Endothelial cell of umbilical vein (primary cell): ENCODE measurements around the gene SH3BP1. TPM values are rescaled to one million over a fixed set of nuclear protein-coding genes. Genes with fewer than 3 reads are reported as not detected.

Experiments
- BruUV-seq: library from RNA; stranded (reverse); fragments of 400-500 nt; replicated peaks from 2 replicates; lab custom pipeline; 2021; lab: Mats Ljungman, UMichigan
- CTCF ChIA-PET: fragments of 300-600, 350-600 bp; sonication (Branson Sonifier 250); formaldehyde crosslinking; loops from one replicate; lab custom pipeline; 2021; ENCODE audit warnings: antibody characterized with exemption, inconsistent platforms; lab: Charles Lee
- POLR2A ChIA-PET: fragments of 300-600, 350-600 bp; sonication (Branson Sonifier 250); formaldehyde crosslinking; loops from one replicate; lab custom pipeline; 2021; ENCODE audit warnings: antibody characterized with exemption, inconsistent platforms; lab: Charles Lee
- DNase-seq: peaks from one replicate; pipeline ENCODE4 v3.0.0-alpha.2; 2011; ENCODE audit warnings: low read depth, low spot score
- FAIRE-seq: peaks from 2 replicates; lab custom pipeline; 2011; peaks lifted over from hg19 to GRCh38; lab: Jason Lieb, UNC
- H2AFZ ChIP-seq: 2 replicates; pipeline ENCODE4 v1.6.0; 2012; ENCODE audit warnings: low read depth, low read length, control low read depth, inconsistent platforms
- H3K27ac ChIP-seq: 2 replicates; pipeline ENCODE4 v1.5.1; 2011; ENCODE audit warnings: low read depth, mild to moderate bottlenecking, control low read depth, low read length, moderate library complexity; ENCODE audit not compliant: insufficient read depth
- H3K27me3 ChIP-seq, 2 experiments: 2 replicates each; pipeline versions ENCODE4 v1.6.0 to v1.6.1; 2011; ENCODE audit warnings: low read length in 2 of 2, mixed read lengths in 1 of 2; ENCODE audit not compliant: control insufficient read depth in 2 of 2, insufficient read depth in 2 of 2
- H3K36me3 ChIP-seq, 2 experiments: 2 replicates in 1 of 2; 3 replicates in 1 of 2; pipeline ENCODE4 v1.5.1; 2011; ENCODE audit warnings: low read length in 2 of 2, mild to moderate bottlenecking in 1 of 2, moderate library complexity in 1 of 2; ENCODE audit not compliant: control insufficient read depth in 2 of 2, insufficient read depth in 2 of 2; ENCODE audit errors: extremely low read depth in 1 of 2
- H3K4me1 ChIP-seq: 3 replicates; pipeline ENCODE4 v1.5.1; 2011; ENCODE audit warnings: mild to moderate bottlenecking, low read length; ENCODE audit not compliant: control insufficient read depth, insufficient read depth; ENCODE audit errors: extremely low read depth
- H3K4me2 ChIP-seq: 2 replicates; pipeline ENCODE4 v1.6.1; 2011; ENCODE audit warnings: low read length, control low read depth, mixed read lengths; ENCODE audit not compliant: insufficient read depth
- H3K4me3 ChIP-seq, 3 experiments: fragments of 200-600 bp in 1 of 3; sonication (generic), shearing (Covaris generic) in 1 of 3; replicated peaks in 1 of 3; 2 replicates each; pipeline ENCODE4 v1.5.1; 2011 to 2016; ENCODE audit warnings: control low read depth in 3 of 3, low read length in 3 of 3, mild to moderate bottlenecking in 2 of 3, inconsistent platforms in 1 of 3, low read depth in 1 of 3, moderate library complexity in 1 of 3; ENCODE audit not compliant: insufficient read depth in 1 of 3
- H3K79me2 ChIP-seq: 2 replicates; pipeline ENCODE4 v1.6.0; 2012; ENCODE audit warnings: low read length, inconsistent platforms; ENCODE audit not compliant: control insufficient read depth, insufficient read depth
- H3K9ac ChIP-seq: replicated peaks from 2 replicates; pipeline ENCODE3; 2011; ENCODE audit warnings: low read length, control low read depth; ENCODE audit not compliant: insufficient read depth; ENCODE audit errors: extremely low read depth
- H3K9me1 ChIP-seq: replicated peaks from 3 replicates; pipeline ENCODE4 v1.6.0; 2011; ENCODE audit warnings: mild to moderate bottlenecking, low read length; ENCODE audit not compliant: control insufficient read depth, insufficient read depth; ENCODE audit errors: extremely low read depth
- H3K9me3 ChIP-seq: replicated peaks from 2 replicates; pipeline ENCODE4 v1.5.1; 2012; ENCODE audit warnings: low read length, inconsistent platforms; ENCODE audit not compliant: control insufficient read depth, insufficient read depth
- H4K20me1 ChIP-seq: replicated peaks from 2 replicates; pipeline ENCODE3; 2011; ENCODE audit warnings: mild to moderate bottlenecking, low read length; ENCODE audit not compliant: control insufficient read depth, insufficient read depth; ENCODE audit errors: extremely low read depth
- CTCF ChIP-seq, 2 donors: IDR thresholded peaks; 1 replicate in 1 of 2; 2 replicates in 1 of 2; pipeline ENCODE4 v1.5.1; 2011; ENCODE audit warnings: low read length in 2 of 2, mild to moderate bottlenecking in 2 of 2, moderate library complexity in 2 of 2, control low read depth in 1 of 2, inconsistent platforms in 1 of 2, low read depth in 1 of 2; ENCODE audit not compliant: insufficient read depth in 1 of 2; ENCODE audit errors: extremely low read depth in 1 of 2
- EZH2 ChIP-seq: IDR thresholded peaks from 2 replicates; pipeline ENCODE4 v1.6.1; 2012; ENCODE audit warnings: borderline replicate concordance, low read depth, mild to moderate bottlenecking, moderate library complexity, low read length, inconsistent platforms; ENCODE audit not compliant: severe bottlenecking
- FOS ChIP-seq: IDR thresholded peaks from 2 replicates; pipeline ENCODE4 v1.6.1; 2011; ENCODE audit warnings: mild to moderate bottlenecking, low read length, moderate library complexity, borderline replicate concordance; ENCODE audit not compliant: insufficient read depth
- GATA2 ChIP-seq: IDR thresholded peaks from 2 replicates; pipeline ENCODE4 v1.7.0; 2011; ENCODE audit warnings: low read depth, mild to moderate bottlenecking, moderate library complexity, mixed read lengths, low read length; ENCODE audit not compliant: insufficient read length, insufficient read depth
- JUN ChIP-seq: IDR thresholded peaks from 2 replicates; pipeline ENCODE4 v1.6.1; 2011; ENCODE audit warnings: borderline replicate concordance, low read depth; ENCODE audit not compliant: insufficient read length, insufficient read depth
- MAX ChIP-seq: IDR thresholded peaks from 2 replicates; pipeline ENCODE4 v1.6.1; 2011; ENCODE audit not compliant: insufficient read depth, insufficient read length
- MYC ChIP-seq: IDR thresholded peaks from one replicate; pipeline ENCODE4 v1.6.1; 2011; ENCODE audit warnings: mild to moderate bottlenecking, low read depth, low read length
- POLR2A ChIP-seq: IDR thresholded peaks from 2 replicates; pipeline ENCODE4 v1.6.1; 2012; ENCODE audit warnings: low read depth, mild to moderate bottlenecking, control low read depth, low read length
- POLR2AphosphoS5 ChIP-seq: IDR thresholded peaks from 2 replicates; pipeline ENCODE4 v1.6.1; 2012; ENCODE audit warnings: low read depth, mild to moderate bottlenecking, control low read depth, low read length, moderate library complexity; ENCODE audit not compliant: insufficient read depth
- dilution Hi-C: fragments of 300-500 bp; cut with MboI; formaldehyde crosslinking; loops from one replicate; pipeline ENCODE4 v1.15.0; 2019; ENCODE audit warnings: low sequenced_read_pairs; ENCODE audit not compliant: extremely low pct_ligation_motif_present
- intact Hi-C: fragments of 100-400 bp; cut with micrococcal nuclease; formaldehyde crosslinking; loops from one replicate; pipeline ENCODE4 v1.10.0; 2022
- polyA plus RNA-seq, 4 experiments: library from polyadenylated mRNA; depleted of rRNA in 3 of 4; stranded (reverse) in 3 of 4; unstranded in 1 of 4; fragments of >200 nt; gene quantifications; 2 replicates each; pipeline versions ENCODE4 v1.2.1 to v1.2.3, GENCODE V29; 2011 to 2012; ENCODE audit warnings: missing spikeins in 1 of 4
- total RNA-seq: library from RNA; stranded (reverse); gene quantifications from 2 replicates; pipeline ENCODE4 v1.2.3, GENCODE V29; 2021

The SH3BP1 gene
- total and polyA plus RNA-seq, 2 donors (not counting 3 experiments of a cell fraction or from before 2014, with no cell fraction given) = 2.3 to 4.3 TPM

- H3K4me2 ChIP-seq = peak overlapping the region; percentile 78
- no peaks in the 10 kb centered on the region for H3K9me3 ChIP-seq
- H3K4me1 ChIP-seq = peaks cover 17% of the 10 kb centered on the region
- no peaks in the 10 kb centered on the region for H4K20me1 ChIP-seq
- peaks cover 0 to 2% of the 10 kb centered on the region in 2 experiments for H3K36me3 ChIP-seq
- no peak overlapping the region for H2AFZ ChIP-seq
- H3K9me1 ChIP-seq = no peaks in the 10 kb centered on the region
- dilution Hi-C loops (no loop called here), intact Hi-C loops (no loop called here)
- ChIA-PET POLR2A (no interaction called here), CTCF (interaction anchor here (1.7 to 8.6 kb wide), 10 partner anchors 10 to 203 kb away, joined by 6 to 220 read pairs (median 13); partner anchors contain the start of genes LGALS1 and NOL12)
- TF ChIP-seq CTCF (IDR thresholded peaks at IDR 0.05; ENCODE audit: extremely low read depth in 1 of 2, insufficient read depth in 1 of 2, low read depth in 1 of 2, low read length in 2 of 2) (no peak), MYC (no peak), MAX (no peak), POLR2A (no peak), EZH2 (no peak), JUN (no peak), GATA2 (no peak), POLR2AphosphoS5 (no peak), FOS (no peak)
- no peak overlapping the region for H3K27ac ChIP-seq
- FAIRE-seq (no peak), DNase-seq (no peak)
- no peaks in the 10 kb centered on the region for H3K27me3 ChIP-seq
- H3K79me2 ChIP-seq = peaks cover 32% of the 10 kb centered on the region
- BruUV-seq = TSS peak; percentile 18
- no peak overlapping the region for H3K9ac ChIP-seq
- H3K4me3 ChIP-seq = peak overlapping the region in 1 of 3 experiments; percentile 53
These were observed 20.6 kb downstream of the SH3BP1 start for GRCh38 chr22:37659897-37660708.
